B cell (primary cell): ENCODE data around the gene PRDM13. TPM values are rescaled to one million over a fixed set of nuclear protein-coding genes. Genes with fewer than 3 reads are reported as not detected.
A peak's percentile ranks its signal among the peaks of the same experiment; 100 is the strongest.
"Not testable (repeated sequence)": the region's sequence is repeated elsewhere in the genome, so short reads cannot be mapped to it uniquely, and the experiment has no call there.

ENCODE experiments used
- ATAC-seq: fragments of 200-7000 bp; cut with Tn5 transposase; one replicate; pipeline ENCODE4 v1.10.0; 2021; ENCODE audit warnings: low read depth, mild to moderate bottlenecking, moderate number of reproducible peaks, moderate library complexity
- CTCF ChIA-PET: fragments of 350-600 bp; sonication (Branson Sonifier 250); formaldehyde crosslinking; loops from one replicate; lab custom pipeline; 2021; ENCODE audit warnings: antibody characterized with exemption, inconsistent platforms; lab: Charles Lee
- POLR2A ChIA-PET: fragments of 350-600 bp; sonication (Branson Sonifier 250); formaldehyde crosslinking; loops from one replicate; lab custom pipeline; 2021; ENCODE audit warnings: antibody characterized with exemption; lab: Charles Lee
- DNase-seq: peaks from one replicate; pipeline ENCODE4 v3.0.0; 2013
- H2AFZ ChIP-seq: 2 replicates; pipeline ENCODE4 v1.6.1; 2012; ENCODE audit warnings: mild to moderate bottlenecking, low read depth, low read length; ENCODE audit not compliant: insufficient read depth, poor library complexity, severe bottlenecking
- H3K27ac ChIP-seq, 2 donors: 1 replicate in 1 of 2; 2 replicates in 1 of 2; pipeline ENCODE4 v1.5.1; 2012 to 2013; ENCODE audit warnings: low read length in 2 of 2, mild to moderate bottlenecking in 2 of 2, moderate library complexity in 1 of 2
- H3K27me3 ChIP-seq, 4 experiments: fragments of 200-600 bp in 1 of 4; sonication (generic) in 1 of 4; replicated peaks in 1 of 4; 1 replicate in 2 of 4; 2 replicates in 2 of 4; pipeline versions ENCODE4 v1.6.1 to v1.7.0; 2013 to 2016; ENCODE audit warnings: low read length in 3 of 4, mild to moderate bottlenecking in 2 of 4, mixed read lengths in 1 of 4, moderate library complexity in 1 of 4; ENCODE audit not compliant: insufficient read depth in 4 of 4, control insufficient read depth in 3 of 4; ENCODE audit errors: control extremely low read depth in 1 of 4
- H3K36me3 ChIP-seq, 2 experiments: replicated peaks in 1 of 2; 1 replicate in 1 of 2; 2 replicates in 1 of 2; pipeline versions ENCODE4 v1.6.1 to v1.7.1; 2013; ENCODE audit warnings: low read length in 1 of 2; ENCODE audit not compliant: insufficient read depth in 2 of 2, control insufficient read depth in 1 of 2; ENCODE audit errors: control extremely low read depth in 1 of 2, extremely low read depth in 1 of 2
- H3K4me1 ChIP-seq, 2 donors: fragments of 200-600 bp in 1 of 2; sonication (generic) in 1 of 2; 1 replicate in 1 of 2; 2 replicates in 1 of 2; pipeline versions ENCODE4 v1.5.1 to v1.6.1; 2013 to 2017; ENCODE audit warnings: low read length in 2 of 2; ENCODE audit not compliant: control insufficient read depth in 2 of 2, insufficient read depth in 2 of 2
- H3K4me2 ChIP-seq: replicated peaks from 2 replicates; pipeline ENCODE3; 2012; ENCODE audit warnings: mild to moderate bottlenecking, low read depth, low read length; ENCODE audit not compliant: poor library complexity, severe bottlenecking
- H3K4me3 ChIP-seq, 5 experiments: fragments of 200-600 bp in 1 of 5; sonication (generic) in 1 of 5; 1 replicate in 3 of 5; 2 replicates in 2 of 5; pipeline versions ENCODE4 v1.5.1 to v1.7.0; 2011 to 2016; ENCODE audit warnings: low read length in 4 of 5, mild to moderate bottlenecking in 4 of 5, low read depth in 2 of 5, control low read depth in 1 of 5, moderate library complexity in 1 of 5; ENCODE audit not compliant: insufficient read depth in 1 of 5; ENCODE audit errors: control extremely low read depth in 1 of 5, extremely low read depth in 1 of 5
- H3K79me2 ChIP-seq: fragments of 200-600 bp; sonication (generic); one replicate; pipeline ENCODE4 v1.6.0; 2016; ENCODE audit warnings: low read length; ENCODE audit not compliant: control insufficient read depth, insufficient read depth
- H3K9ac ChIP-seq: fragments of 200-600 bp; sonication (generic); 2 replicates; pipeline ENCODE4 v1.6.1; 2017; ENCODE audit warnings: mild to moderate bottlenecking, low read length, moderate library complexity
- H3K9me3 ChIP-seq, 3 donors: one replicate each; pipeline versions ENCODE4 v1.6.1 to v1.7.1; 2013; ENCODE audit warnings: low read length in 2 of 3; ENCODE audit not compliant: control insufficient read depth in 2 of 3, insufficient read depth in 1 of 3; ENCODE audit errors: control extremely low read depth in 1 of 3
- H4K20me1 ChIP-seq: 2 replicates; pipeline ENCODE4 v1.6.0; 2012; ENCODE audit warnings: mild to moderate bottlenecking, low read length; ENCODE audit not compliant: insufficient read depth, control insufficient read depth, poor library complexity, severe bottlenecking
- H3K27ac Mint-ChIP-seq: one replicate; pipeline ENCODE4 v1.8.0; 2021; ENCODE audit warnings: mixed read lengths
- H3K27me3 Mint-ChIP-seq: one replicate; pipeline ENCODE4 v1.8.0; 2021; ENCODE audit warnings: mixed read lengths
- H3K4me1 Mint-ChIP-seq: one replicate; pipeline ENCODE4 v1.8.0; 2021; ENCODE audit warnings: mixed read lengths
- H3K4me3 Mint-ChIP-seq: one replicate; pipeline ENCODE4 v1.8.0; 2021; ENCODE audit warnings: mixed read lengths
- H3K9me3 Mint-ChIP-seq: one replicate; pipeline ENCODE4 v1.8.0; 2022; ENCODE audit warnings: mixed read lengths; ENCODE audit not compliant: insufficient read depth
- CTCF ChIP-seq: fragments of 200-600 bp; IDR thresholded peaks from one replicate; pipeline ENCODE4 v1.8.0; 2022; ENCODE audit warnings: antibody characterized with exemption, mild to moderate bottlenecking
- EZH2 ChIP-seq: IDR thresholded peaks from 2 replicates; pipeline ENCODE4 v1.6.1; 2012; ENCODE audit warnings: borderline replicate concordance, low read depth, mild to moderate bottlenecking, moderate library complexity, low read length; ENCODE audit not compliant: insufficient read depth, poor library complexity, severe bottlenecking
- WGBS: methylation state at CpG from one replicate; pipeline ENCODE4 v1.1.5; 2013; ENCODE audit warnings: missing lambda C conversion rate; ENCODE audit not compliant: insufficient coverage; 5-methylcytosine and 5-hydroxymethylcytosine counted together
- intact Hi-C: fragments of 100-400 bp; cut with micrococcal nuclease; formaldehyde crosslinking; loops from one replicate; pipeline ENCODE4 v1.10.0; 2022
- polyA plus RNA-seq: library from polyadenylated mRNA; depleted of rRNA; stranded (reverse); fragments of >200 nt; gene quantifications from 2 replicates; pipeline ENCODE4 v1.2.3, GENCODE V29; 2012
- total RNA-seq, 2 donors: library from RNA; stranded (reverse); fragments of 120-200 nt in 1 of 2; gene quantifications; 1 replicate in 1 of 2; 2 replicates in 1 of 2; pipeline versions ENCODE4 v1.2.3 to v1.2.4, GENCODE V29; 2013 to 2022

Gene PRDM13
- total and polyA plus RNA-seq, 2 donors (not counting 1 experiment from before 2014, with no cell fraction given), result not detected

DNA sequence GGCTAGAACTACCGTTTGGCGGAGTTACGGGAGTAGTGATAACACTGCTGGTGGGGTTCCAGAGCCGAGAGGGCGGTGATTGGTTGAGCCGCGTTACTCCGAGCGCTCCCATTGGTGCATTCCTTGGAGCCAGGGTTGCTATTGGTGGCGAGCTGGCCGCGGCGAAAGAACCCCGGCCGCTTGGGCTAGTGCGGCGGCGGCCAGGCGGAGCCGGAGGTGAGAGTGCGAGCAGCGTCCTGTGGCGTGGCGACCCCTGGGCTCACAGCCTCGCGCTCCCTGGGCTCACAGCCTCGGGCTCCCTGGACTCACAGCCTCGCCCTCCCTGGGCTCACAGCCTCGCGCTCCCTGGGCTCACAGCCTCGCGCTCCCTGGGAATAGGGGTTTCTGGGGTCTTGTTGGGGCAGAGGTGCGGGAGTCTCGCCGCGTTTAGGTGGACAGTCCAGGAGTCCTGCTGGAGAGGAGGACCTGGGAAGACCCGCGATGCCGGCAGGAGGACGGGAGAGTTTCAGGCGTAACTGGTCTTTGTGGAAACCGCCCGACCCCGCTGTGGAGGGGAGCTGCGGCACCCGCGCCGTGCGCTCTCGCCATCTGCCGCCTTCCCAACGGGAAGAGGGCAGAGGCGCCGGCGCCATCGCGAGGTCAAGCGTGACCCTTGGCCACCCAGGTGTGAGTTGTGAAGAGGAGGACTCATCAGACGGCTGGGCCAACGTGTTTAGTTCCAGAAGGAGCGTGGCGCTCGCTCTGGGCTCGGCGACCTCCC lies 12.2 kb downstream of the PRDM13 start:
- H3K27me3 ChIP-seq, result peaks cover 0 to 70% (median 68%) of the 10 kb centered on the region in 4 experiments
- intact Hi-C loops, result no loop called here
- no peak for TF ChIP-seq CTCF
- TF ChIP-seq EZH2, result no peak
- DNase-seq (peak; percentile 18), ATAC-seq (no peak)
- H3K4me3 ChIP-seq, result no peak overlapping the region
- 22% methylated on average over 63 of the region's 65 CpGs for WGBS
- no peak overlapping the region for H3K27ac ChIP-seq
- no peak overlapping the region for H3K4me2 ChIP-seq
- no peak overlapping the region for H3K4me3 Mint-ChIP-seq
- H3K4me1 ChIP-seq, result peaks cover 13 to 25% of the 10 kb centered on the region in 2 donors
- H4K20me1 ChIP-seq, result no peaks in the 10 kb centered on the region
- H3K27ac Mint-ChIP-seq, result no peak overlapping the region
- peaks cover 9% of the 10 kb centered on the region for H3K4me1 Mint-ChIP-seq
- no peak overlapping the region for H3K9ac ChIP-seq
- peaks cover 72% of the 10 kb centered on the region for H3K27me3 Mint-ChIP-seq
- ChIA-PET CTCF (no interaction called here), POLR2A (no interaction called here)
- no peaks in the 10 kb centered on the region for H3K36me3 ChIP-seq
- H3K9me3 Mint-ChIP-seq, result no peaks in the 10 kb centered on the region
- no peak overlapping the region for H2AFZ ChIP-seq
- no peaks in the 10 kb centered on the region for H3K79me2 ChIP-seq
- H3K9me3 ChIP-seq, result peaks cover 0 to 19% (median 5%) of the 10 kb centered on the region in 3 donors

GRCh38 chr6:99619409-99619762 lies 12.8 kb downstream of the PRDM13 start:
- peaks cover 0 to 73% (median 68%) of the 10 kb centered on the region in 4 experiments for H3K27me3 ChIP-seq
- TF ChIP-seq EZH2 (no peak), CTCF (no peak)
- no peak overlapping the region for H3K27ac ChIP-seq
- 17% methylated on average over 2 of the region's 5 CpGs for WGBS
- Mint-ChIP-seq H3K4me3 (no peak overlapping the region), H3K4me1 (peaks cover 7% of the 10 kb centered on the region), H3K9me3 (no peaks in the 10 kb centered on the region), H3K27ac (no peak overlapping the region), H3K27me3 (peaks cover 75% of the 10 kb centered on the region)
- H3K36me3 ChIP-seq, result no peaks in the 10 kb centered on the region
- CTCF ChIA-PET, result no interaction called here
- H4K20me1 ChIP-seq, result no peaks in the 10 kb centered on the region
- H3K4me2 ChIP-seq, result no peak overlapping the region
- ATAC-seq, result no peak
- intact Hi-C loops, result no loop called here
- no peaks in the 10 kb centered on the region for H3K79me2 ChIP-seq
- no peak overlapping the region for H3K9ac ChIP-seq
- no peak overlapping the region for H2AFZ ChIP-seq
- DNase-seq, result no peak
- no peak overlapping the region for H3K4me3 ChIP-seq
- peaks cover 0 to 17% (median 5%) of the 10 kb centered on the region in 3 donors for H3K9me3 ChIP-seq
- POLR2A ChIA-PET, result no interaction called here
- peaks cover 7 to 19% of the 10 kb centered on the region in 2 donors for H3K4me1 ChIP-seq

DNA sequence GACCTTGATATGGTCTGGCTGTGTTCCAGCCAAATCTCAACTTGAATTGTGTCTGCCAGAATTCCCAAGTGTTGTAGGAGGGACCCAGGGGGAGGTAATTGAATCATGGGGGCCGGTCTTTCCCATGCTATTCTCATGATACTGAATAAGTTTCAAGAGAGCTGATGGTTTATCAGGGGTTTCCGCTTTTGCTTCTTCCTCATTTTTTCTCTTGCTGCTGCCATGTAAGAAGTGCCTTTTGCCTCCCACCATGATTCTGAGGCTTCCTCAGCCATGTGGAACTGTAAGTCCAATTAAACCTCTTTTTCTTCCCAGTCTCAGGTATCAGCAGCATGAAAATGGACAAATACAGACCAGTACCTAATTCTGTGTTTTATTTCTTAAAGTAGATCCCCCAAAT lies 15.4 kb downstream of the PRDM13 start:
- POLR2A ChIA-PET, result not testable (repeated sequence)

More for the DNA sequence above, 15.4 kb downstream of the PRDM13 start:
- intact Hi-C loops, H3K4me2 ChIP-seq, DNase-seq, H3K4me3 ChIP-seq, H3K79me2 ChIP-seq, H3K27ac ChIP-seq, CTCF ChIA-PET, H3K9me3 Mint-ChIP-seq, H3K9ac ChIP-seq, H3K27ac Mint-ChIP-seq, ATAC-seq, H4K20me1 ChIP-seq, H3K4me1 Mint-ChIP-seq, H3K4me3 Mint-ChIP-seq, H3K36me3 ChIP-seq, H2AFZ ChIP-seq: not testable (repeated sequence)
- Histone ChIP-seq H3K4me1 (peaks cover 0 to 11% of the 10 kb centered on the region in 2 donors), H3K9me3 (peaks cover 0 to 11% (median 5%) of the 10 kb centered on the region in 3 donors), H3K27me3 (peaks cover 0 to 52% (median 52%) of the 10 kb centered on the region in 4 experiments)
- H3K27me3 Mint-ChIP-seq, result peaks cover 66% of the 10 kb centered on the region
- WGBS, result no CpG with 5 or more reads among the region's 2 CpGs
